ENCODE measurements around the gene ARL6.
A peak's percentile ranks its signal among the peaks of the same experiment; 100 is the strongest.
"Not testable (repeated sequence)": the region's sequence is repeated elsewhere in the genome, so short reads cannot be mapped to it uniquely, and the experiment has no call there.

ARL6 gene

DNA sequence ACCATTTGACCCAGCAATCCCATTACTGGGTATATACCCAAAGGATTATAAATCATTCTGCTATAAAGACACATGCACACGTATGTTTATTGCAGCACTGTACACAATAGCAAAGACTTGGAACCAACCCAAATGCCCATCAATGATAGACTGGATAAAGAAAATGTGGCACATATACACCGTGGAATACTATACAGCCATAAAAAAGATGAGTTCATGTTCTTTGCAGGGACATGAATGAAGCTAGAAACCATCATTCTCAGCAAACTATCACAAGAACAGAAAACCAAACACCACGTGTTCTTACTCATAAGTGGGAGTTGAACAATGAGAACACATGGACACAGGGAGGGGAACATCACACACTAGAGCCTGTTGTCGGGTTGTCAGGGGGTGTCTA is 68.6 kb downstream of the ARL6 start:
- H3K4me3 Mint-ChIP-seq, DNase-seq, H3K9me3 Mint-ChIP-seq, H3K27me3 Mint-ChIP-seq, H3K4me1 Mint-ChIP-seq, ATAC-seq: not testable (repeated sequence)
- peak overlapping the region in 1 of 2 donors; percentile 5 for H3K27ac Mint-ChIP-seq

DNA sequence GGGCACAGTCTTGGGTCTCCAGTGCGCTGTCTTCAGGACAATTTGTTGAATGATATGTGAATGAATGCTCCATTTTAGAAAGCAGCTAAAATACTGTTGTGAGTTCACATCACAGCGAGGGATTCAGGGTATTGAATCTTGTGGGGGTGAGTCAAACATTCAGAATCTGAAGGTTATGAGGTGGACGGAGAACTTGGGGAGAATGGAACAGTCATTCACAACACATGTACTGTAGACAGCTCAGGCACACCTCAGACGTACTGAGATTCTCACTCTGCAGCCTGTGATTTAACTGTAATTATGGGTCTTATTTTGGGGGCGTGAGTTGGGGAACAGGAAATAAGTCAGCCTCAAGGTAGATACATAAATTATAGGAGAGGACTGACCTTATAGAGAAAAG is 71.2 kb downstream of the ARL6 start:
- Mint-ChIP-seq H3K27ac (no peak overlapping the region), H3K4me1 (no peaks in the 10 kb centered on the region), H3K9me3 (peaks cover 0 to 9% of the 10 kb centered on the region in 2 donors), H3K4me3 (no peak overlapping the region), H3K27me3 (no peaks in the 10 kb centered on the region)
- no peak for ATAC-seq
- no peak for DNase-seq

DNA sequence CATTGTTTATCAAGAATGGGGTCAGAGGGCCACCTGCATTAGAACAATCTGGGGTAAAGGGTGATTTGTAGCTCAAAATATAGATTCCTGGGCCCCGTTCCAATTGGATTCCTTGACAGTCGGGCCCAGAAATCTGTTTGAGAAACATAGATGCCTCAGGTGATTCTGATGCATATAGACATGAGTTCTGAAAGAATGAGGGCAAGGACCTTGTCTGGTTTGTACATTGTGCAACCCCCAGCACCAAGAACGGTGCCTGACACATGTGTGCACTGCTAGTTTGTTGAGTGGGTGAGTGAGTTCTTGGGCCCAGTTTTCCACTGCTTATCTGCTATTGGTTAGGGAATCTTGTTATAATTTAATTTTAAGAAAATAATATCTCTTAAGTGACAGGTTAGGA is 73.8 kb downstream of the ARL6 start:
- Mint-ChIP-seq H3K4me3 (no peak overlapping the region), H3K27me3 (no peaks in the 10 kb centered on the region), H3K27ac (no peak overlapping the region), H3K9me3 (no peaks in the 10 kb centered on the region), H3K4me1 (no peaks in the 10 kb centered on the region)
- ATAC-seq (no peak), DNase-seq (no peak)

DNA sequence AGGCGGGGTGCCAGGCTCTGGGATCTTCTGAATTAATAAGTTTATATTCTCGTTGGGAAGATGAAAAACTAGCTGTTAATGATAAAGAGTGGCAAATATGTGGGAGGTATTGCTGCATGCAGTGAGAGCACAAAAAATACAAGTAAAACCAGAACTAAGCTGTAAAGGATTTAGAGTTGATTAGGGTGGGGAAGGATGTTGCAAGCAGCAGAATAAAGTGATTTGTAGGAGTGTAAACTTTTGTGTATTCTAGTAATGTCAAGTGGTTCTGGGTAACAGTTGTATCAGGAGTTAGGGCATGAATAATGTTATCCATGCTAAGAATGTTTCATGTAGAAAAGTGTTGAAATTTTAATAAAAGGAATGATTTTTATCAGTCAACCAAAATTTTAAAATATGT is 75.4 kb downstream of the ARL6 start:
- Mint-ChIP-seq H3K4me1 (no peaks in the 10 kb centered on the region), H3K27me3 (no peaks in the 10 kb centered on the region), H3K4me3 (no peak overlapping the region), H3K9me3 (no peaks in the 10 kb centered on the region), H3K27ac (no peak overlapping the region)
- no peak for DNase-seq
- no peak for ATAC-seq

DNA sequence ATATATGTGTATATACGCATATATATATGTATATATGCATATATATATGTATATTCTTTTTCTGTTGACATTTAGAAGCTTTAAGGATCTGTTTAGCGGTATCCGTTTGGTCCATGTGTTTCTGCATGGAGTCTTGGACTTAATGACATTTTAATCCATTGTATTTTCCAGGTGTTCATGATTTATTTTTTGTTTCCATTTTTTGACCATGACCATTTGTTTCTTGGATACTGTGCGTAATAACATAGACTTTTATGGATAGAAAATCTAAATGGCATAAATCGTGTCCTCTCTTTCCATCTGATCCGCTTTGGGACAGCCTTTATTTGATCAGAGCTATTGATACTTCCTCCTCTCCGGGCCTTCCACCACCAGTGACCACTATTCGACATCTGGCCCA is 76.7 kb downstream of the ARL6 start:
- Mint-ChIP-seq H3K4me1 (no peaks in the 10 kb centered on the region), H3K4me3 (no peak overlapping the region), H3K27ac (no peak overlapping the region), H3K27me3 (no peaks in the 10 kb centered on the region), H3K9me3 (no peaks in the 10 kb centered on the region)
- DNase-seq (no peak), ATAC-seq (no peak)

DNA sequence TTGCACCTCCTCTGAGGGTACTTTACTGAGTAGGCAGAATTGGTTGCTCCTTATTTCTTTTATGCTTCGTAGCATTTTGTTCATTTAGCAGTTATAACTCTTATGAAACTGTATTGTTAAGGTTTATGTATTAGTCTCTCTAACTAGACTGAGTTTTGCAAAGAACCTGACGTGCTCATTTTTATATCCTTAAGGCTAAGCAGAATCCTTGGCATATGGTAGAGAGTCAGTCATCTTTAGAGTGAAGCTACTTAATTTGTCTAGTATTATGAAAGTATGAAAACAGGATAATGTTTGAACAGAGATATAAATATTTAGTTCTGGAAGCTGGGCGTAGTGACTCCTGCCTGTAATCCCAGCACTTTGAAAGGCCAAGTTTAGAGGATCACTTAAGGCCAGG is 77.4 kb downstream of the ARL6 start:
- Mint-ChIP-seq H3K27ac (no peak overlapping the region), H3K27me3 (no peaks in the 10 kb centered on the region), H3K4me3 (no peak overlapping the region), H3K4me1 (no peaks in the 10 kb centered on the region), H3K9me3 (no peaks in the 10 kb centered on the region)
- ATAC-seq (no peak), DNase-seq (no peak)

DNA sequence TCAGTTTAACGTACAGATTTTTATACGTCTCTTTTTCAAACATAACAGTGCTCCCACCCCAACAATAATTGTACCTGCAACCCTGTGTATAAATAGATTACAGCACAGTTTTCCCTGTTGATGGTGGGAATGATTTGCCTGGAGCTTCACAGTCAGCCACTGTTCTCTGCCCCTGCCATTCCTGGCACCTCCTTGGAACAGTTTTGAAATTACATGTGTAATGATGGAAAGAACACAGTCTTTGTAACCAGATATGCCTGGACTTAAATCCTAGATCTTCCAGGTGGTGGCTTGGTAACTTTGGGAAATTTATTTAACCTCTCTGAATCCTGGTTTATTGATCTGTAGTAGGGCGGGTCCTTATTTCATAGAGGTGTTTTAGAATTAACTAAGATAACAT is 84.2 kb downstream of the ARL6 start:
- DNase-seq (no peak), ATAC-seq (no peak)
- Mint-ChIP-seq H3K4me1 (no peaks in the 10 kb centered on the region), H3K27me3 (no peaks in the 10 kb centered on the region), H3K27ac (no peak overlapping the region), H3K4me3 (no peak overlapping the region), H3K9me3 (no peaks in the 10 kb centered on the region)

Data from stimulated activated naive CD8-positive, alpha-beta T cell treated with anti-CD3 and anti-CD28 coated beads, Interleukin-15, amount 100 ng/mL, for 72 hours (primary cell).